NOMO-1 treated with DMSO at 0.1 percent for 48 hours (cell line): Measurements from ENCODE around the gene RANBP10.

Experiments used
- DNase-seq: peaks from one replicate; lab custom pipeline; 2025; ENCODE audit not compliant: unreplicated experiment; lab: John Stamatoyannopoulos, UW

The RANBP10 gene

GRCh38 chr16:67679935-67680897 lies 126.1 kb downstream of the RANBP10 start:
- no peak for DNase-seq

GRCh38 chr16:67678354-67679023 lies 127.9 kb downstream of the RANBP10 start:
- DNase-seq, result no peak

GRCh38 chr16:67677712-67678111 lies 128.6 kb downstream of the RANBP10 start:
- DNase-seq, result no peak

GRCh38 chr16:67676939-67677338 lies 129.4 kb downstream of the RANBP10 start:
- DNase-seq, result no peak

GRCh38 chr16:67676516-67676915 lies 129.8 kb downstream of the RANBP10 start:
- DNase-seq, result no peak

GRCh38 chr16:67675999-67676398 lies 130.4 kb downstream of the RANBP10 start:
- no peak for DNase-seq

GRCh38 chr16:67675579-67675935 lies 130.8 kb downstream of the RANBP10 start:
- DNase-seq, result no peak

GRCh38 chr16:67674851-67675578 lies 131.3 kb downstream of the RANBP10 start:
- no peak for DNase-seq

GRCh38 chr16:67673712-67674580 lies 132.4 kb downstream of the RANBP10 start:
- peak; percentile 12 for DNase-seq
